NCI-H2029 treated with DMSO at 0.1 percent for 48 hours (cell line): ENCODE results near the gene POU5F1.
"Not testable (repeated sequence)": the region's sequence is repeated elsewhere in the genome, so short reads cannot be mapped to it uniquely, and the experiment has no call there.

Source experiments
- DNase-seq: peaks from one replicate; lab custom pipeline; 2025; lab: John Stamatoyannopoulos, UW

Gene POU5F1

GRCh38 chr6:31190488-31190887, 20.0 kb upstream of the POU5F1 start:
- no peak for DNase-seq

DNA sequence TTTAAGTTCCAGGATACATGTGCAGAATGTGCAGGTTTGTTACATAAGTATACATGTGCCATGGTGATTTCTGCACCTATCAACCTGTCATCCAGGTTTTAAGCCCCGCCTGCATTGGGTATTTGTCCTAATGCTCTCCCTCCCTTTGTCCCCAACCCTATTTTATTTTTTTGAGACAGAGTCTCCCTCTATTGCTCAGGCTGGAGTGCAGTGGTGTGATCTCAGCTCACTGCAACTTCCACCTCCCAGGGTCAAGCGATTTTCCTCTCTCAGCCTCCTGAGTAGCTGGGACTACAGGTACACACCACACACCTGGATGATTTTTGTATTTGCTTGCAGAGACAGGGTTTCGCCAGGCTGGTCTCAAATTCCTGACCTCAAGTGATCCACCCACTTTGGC, 18.7 kb upstream of the POU5F1 start:
- not testable (repeated sequence) for DNase-seq

GRCh38 chr6:31187780-31188194, 17.3 kb upstream of the POU5F1 start:
- DNase-seq, result no peak

DNA sequence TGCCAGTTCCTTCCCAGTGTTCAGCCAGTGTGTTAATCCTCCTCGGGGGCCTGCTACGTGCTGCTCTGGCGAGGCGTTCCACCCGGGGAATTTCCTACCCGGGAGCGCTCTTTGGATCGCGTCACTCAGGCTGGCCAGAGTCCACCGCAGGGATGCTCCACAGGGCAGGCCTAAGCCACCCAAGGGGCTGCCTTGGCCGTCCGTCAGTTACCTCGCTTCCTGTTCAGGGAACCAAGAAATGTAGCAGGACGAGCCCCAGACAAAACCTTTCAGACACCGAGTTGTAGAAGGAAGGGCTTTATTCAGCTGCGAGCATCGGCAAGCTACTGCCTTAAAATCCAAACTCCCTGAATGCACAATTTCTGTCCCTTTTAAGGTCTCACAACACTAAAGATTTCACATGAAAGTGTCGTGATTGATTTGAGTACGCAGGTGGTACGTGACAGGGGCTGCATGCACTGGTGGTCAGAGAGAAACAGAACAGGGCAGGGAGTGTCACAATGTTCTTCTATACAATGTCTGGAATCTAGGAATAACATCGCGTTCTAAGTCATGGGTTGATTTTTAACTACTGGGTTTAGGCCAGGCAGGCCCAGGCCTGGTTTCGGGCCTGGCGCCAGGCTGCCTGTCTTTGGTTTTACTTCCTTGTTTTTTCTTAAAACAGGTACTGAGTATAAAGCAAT, 15.7 kb upstream of the POU5F1 start:
- DNase-seq, result no peak

GRCh38 chr6:31185695-31186051, 15.2 kb upstream of the POU5F1 start:
- DNase-seq, result not testable (repeated sequence)

- DNase-seq, result not testable (repeated sequence)
Measured at GRCh38 chr6:31183859-31184258, 13.4 kb upstream of the POU5F1 start.

- not testable (repeated sequence) for DNase-seq
Measured at GRCh38 chr6:31183287-31183686, 12.8 kb upstream of the POU5F1 start.

DNA sequence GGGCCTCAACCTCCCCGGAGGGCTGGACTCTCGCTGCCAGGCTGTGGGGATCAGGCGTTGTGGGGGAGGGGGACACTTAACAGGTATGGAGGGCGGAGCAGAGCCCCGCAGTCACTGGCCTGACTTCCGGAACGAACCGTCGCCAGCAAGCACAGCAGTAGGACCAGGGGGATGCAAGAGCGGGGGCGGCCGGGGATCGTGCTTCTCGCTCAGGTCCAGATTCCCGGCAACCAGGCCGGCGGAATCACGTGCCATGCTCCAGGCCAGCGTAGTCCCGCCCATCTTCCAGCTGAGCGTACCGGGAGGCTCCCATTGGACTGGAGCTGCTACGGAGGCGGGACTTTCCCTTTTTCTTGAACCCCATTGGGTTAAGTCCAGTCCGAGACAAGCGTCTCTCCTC, 10.0 kb upstream of the POU5F1 start:
- DNase-seq, result no peak

DNA sequence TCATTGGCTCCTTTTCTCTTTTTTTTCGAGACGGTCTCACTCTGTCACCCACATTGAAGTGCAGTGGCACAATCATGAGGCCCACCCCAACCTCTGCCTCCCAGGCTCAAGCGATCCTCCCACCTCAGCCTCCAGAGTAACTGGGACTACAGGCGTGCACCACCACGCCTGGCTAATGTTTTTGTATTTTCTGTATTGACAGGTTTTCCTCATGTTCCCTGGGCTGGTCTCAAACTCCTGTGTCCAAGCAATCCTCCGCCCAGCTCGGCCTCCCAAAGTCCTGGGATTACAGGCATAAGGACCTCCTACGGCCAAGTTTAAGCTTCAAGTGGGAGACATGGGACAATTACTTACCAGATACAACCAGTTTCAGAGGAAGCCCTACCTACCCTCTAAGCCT, 9.4 kb upstream of the POU5F1 start:
- no peak for DNase-seq

- DNase-seq, result no peak
Measured at GRCh38 chr6:31179042-31179386, 8.5 kb upstream of the POU5F1 start.

GRCh38 chr6:31178143-31179041, 7.9 kb upstream of the POU5F1 start:
- DNase-seq, result peak; percentile 43

DNA sequence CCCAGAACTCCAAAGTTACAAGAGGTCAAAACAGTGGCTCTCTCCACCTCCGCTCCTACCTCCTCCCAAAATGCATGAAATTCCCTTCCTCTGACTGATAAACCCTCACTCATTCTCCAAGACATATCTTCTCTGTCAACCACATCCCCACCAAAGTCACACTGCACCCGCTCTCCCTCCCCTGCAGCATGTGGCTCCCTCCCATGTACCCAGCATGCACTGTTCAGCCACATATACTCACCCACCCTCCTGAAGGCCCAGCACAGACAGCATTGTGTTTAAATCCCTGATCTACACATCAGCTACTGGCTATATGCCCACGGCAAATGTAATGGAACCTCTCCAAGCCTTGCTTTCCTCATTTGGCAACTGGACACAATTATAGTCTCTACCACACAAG, 5.5 kb upstream of the POU5F1 start:
- no peak for DNase-seq

GRCh38 chr6:31174378-31174777, 3.9 kb upstream of the POU5F1 start:
- no peak for DNase-seq

DNA sequence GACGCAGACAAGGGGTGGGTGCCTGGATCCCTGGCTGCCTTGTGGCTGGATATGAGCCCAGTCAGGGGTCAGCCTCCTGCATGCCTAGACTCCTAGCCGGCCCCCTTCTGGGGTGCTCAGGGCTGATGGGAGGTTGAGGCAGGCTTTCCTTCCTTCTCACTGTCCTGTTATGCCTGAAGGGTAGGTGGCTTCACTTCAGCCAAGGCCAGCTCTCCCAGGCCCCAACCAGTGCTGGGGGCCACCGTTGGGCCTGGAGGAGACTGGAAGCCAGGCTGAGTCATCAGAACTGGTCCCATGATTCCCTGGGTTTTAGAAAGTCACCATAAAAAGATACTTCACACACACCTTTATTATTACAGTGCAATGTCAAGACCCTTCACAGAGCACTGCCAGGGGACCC, 2.9 kb upstream of the POU5F1 start:
- DNase-seq, result no peak

- no peak for DNase-seq
Measured at GRCh38 chr6:31172973-31173384, 2.5 kb upstream of the POU5F1 start.

GRCh38 chr6:31171931-31172905, 1.7 kb upstream of the POU5F1 start:
- DNase-seq, result no peak

GRCh38 chr6:31170987-31171671, 647 bp upstream of the POU5F1 start:
- DNase-seq, result no peak

- DNase-seq, result not testable (repeated sequence)
Measured at GRCh38 chr6:31169858-31170599, 453 bp downstream of the POU5F1 start.

DNA sequence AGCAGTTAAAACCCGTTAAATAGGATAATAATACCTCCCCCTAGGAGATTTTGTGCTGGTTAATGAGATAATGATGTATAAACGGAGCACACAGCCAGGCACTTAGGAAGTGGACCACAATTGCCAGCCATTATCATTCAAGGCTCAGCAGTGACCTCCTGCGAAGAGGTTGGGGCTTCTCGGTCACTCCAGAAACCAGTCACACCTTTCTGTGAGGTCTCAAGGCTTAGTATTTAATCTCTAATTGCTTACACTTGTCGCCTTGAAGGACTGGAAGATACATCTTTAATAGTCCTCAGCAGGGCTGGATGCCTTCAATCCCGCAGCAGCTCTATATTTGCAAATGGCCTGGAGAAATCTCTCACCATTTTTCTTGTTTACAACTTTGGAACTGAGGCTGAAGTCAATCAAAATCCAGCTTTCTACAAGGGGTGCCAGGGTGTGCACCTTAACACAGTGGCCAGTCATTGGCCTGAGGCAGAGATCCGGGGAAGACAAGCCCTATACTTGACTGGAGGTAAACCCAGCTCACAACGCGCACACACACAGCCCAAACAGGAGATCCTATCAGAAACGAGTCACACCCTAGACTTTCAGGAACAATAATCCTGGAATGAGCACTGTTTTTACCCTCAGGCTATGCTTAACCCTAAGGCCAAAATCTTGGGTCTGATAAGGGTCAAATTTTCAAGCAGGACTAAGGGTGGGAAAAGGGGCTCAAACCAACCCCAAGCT, 1.2 kb downstream of the POU5F1 start:
- no peak for DNase-seq

DNA sequence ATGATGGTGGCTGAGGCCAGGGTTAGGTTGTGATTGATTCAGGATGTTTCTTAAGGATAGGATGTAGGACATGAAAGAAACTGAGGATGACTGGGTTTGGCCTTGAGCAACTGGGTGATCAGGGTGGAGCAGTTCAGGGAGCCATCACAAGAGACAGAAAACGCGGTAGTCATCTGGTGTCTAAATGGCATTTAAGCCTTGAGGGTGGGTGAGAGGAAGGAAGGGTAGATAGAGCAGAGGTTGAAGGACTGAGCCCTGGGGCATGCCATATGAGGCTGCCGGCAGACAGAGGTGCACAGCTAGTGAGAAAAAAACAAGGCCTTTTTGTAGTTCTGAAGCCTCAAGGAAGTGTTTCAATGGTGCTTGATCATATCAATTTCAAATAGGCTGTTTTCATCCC, 1.9 kb downstream of the POU5F1 start:
- no peak for DNase-seq
